ENCODE results near the gene GABBR2.

Gene GABBR2

DNA sequence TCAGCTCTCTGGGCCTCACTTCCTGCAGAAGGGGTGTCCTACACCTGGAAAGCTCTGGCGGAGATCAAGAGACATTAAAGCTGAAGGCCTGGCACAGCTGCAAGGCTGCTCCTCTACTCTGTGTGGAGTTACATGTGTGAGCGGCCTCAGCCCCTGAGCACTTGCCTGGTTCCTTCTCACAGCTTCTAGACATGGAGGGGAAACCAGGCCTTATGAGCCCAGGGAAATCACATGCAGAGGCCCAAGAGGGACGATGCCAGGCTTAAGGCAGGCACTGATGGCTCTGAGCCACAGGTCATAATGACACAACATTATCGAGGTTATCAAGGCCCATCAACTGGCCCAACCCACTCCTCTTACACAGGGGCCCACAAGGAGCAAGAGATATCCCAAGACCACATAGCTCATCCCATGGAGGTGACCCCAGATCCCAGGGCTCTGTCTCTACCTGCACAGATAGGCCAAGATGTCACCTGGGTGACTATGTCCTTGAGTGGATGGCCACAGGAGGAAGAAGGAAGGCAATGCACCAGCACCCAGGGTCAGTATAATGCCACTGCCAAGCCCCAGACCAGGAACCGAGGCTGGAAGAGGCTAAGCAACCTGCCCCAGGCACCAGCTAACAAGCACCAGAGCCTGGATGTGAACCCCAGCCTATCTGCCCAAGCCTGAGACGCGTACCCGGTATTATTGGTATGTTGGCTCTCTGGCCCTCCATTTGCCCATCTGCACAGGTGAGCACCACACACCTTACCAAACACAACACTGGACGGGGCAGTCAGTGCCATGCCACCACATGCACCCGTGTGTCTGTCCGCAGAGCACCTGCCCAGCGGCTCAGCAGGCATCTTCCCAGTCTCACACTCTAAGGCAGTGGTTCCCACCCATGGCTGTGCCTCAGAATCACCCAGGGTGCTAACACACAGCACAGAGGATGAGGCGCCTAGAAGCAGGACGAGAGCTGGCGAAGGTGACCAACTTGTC, 143.3 kb downstream of the GABBR2 start:
- DNase-seq: no peak

DNA sequence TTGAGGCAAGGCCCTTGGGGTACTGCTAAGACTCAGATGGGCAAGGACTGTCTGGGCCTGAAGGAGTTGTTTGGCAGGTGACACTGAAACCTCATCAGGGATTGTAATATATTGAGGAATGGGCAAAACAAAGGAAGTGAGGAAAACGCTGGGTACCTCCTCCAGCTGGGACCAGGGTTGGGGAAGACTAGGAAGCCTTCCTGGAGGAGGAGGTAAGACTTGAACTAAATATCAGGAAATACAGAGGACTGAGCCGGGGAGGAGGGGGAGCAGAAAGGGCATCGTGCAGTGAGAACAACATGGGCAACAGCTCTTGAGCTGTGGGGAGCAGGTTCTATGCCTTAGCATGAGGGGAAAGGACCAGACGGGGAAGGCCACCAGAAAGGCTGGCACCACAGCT, 144.0 kb downstream of the GABBR2 start:
- no peak for DNase-seq

DNA sequence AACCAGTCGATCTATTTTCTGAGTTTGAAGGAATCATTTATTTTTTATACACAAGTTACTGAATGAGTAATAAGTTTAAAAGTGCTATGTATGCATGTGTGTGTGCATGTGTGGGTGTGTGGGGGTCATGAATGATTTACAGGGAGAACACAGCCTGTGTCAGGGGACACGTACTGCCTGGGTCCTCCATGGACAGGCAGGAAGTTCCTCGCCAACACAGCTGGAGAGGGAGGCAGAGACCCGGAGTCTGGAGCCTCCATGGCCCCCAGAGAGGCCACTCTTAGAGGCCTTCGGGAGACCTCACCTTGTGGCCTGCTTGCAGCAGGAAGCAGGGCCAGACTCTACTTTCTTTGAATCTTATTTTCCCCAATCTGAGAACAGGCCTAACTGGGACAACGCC, 144.7 kb downstream of the GABBR2 start:
- no peak for DNase-seq

- no peak for DNase-seq
Observed at GRCh38 chr9:98563212-98563907, 145.4 kb downstream of the GABBR2 start.

GRCh38 chr9:98559561-98559960, 149.2 kb downstream of the GABBR2 start:
- DNase-seq: no peak

DNA sequence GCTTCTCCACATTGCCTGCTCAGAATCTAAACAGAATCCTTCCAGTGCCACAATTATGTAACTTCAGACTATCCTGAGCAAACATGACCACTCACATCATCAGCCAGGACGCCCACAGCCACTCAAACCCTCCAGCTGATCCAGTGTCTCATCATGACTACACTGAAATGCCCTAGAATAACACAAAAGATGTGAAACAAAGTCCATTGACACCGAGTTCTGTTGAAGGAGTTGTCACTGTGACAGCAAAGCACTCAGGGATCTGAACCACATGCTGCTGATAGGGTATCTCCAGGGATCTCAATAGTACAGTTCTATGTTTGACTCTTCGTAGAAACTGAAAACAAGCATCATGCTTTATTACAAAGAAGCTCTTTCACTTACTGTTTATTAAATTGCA, 150.2 kb downstream of the GABBR2 start:
- DNase-seq: no peak

- no peak for DNase-seq
Observed at GRCh38 chr9:98556511-98556910, 152.2 kb downstream of the GABBR2 start.

- DNase-seq: no peak
Observed at GRCh38 chr9:98555651-98556465, 152.9 kb downstream of the GABBR2 start.

GRCh38 chr9:98554752-98555151, 154.0 kb downstream of the GABBR2 start:
- no peak for DNase-seq

- no peak for DNase-seq
Observed at GRCh38 chr9:98552331-98552730, 156.4 kb downstream of the GABBR2 start.

DNA sequence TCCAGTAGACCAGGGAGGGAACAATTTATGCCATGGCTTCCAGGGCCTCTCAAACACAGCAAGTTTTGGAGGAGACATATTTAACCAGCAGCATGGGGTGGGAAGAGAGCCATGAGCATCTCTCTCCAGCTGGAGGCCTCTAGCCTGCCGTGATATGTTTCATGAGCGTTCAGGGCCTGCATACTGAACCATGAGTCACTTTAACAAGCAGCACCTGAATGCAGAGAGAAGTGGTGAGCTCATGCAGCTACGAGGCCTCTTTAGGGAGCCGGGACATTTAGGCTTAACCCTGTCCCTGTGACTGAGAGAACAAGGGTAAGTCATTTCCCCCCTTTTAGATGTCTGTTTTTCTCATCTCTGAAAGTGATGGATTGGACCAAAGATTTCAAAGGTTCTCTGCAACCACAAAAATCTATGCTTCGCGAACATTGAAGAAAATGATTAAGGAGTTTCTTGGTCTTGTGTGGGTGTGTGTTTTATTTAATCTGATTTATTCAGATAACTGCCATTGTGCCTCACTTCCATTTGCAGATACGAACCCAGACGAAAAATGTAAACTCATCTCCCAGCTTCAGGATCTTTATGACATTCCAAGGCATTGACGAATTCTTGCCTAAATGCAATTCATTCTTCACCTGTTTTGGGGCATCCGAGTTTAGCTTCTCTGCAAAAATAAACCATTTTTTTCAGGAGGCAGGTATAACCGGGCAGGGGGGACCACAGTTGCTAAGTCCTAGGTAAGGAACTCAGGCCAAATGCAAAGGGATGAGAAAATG, 157.0 kb downstream of the GABBR2 start:
- DNase-seq: no peak

GRCh38 chr9:98550206-98550820, 158.4 kb downstream of the GABBR2 start:
- no peak for DNase-seq

GRCh38 chr9:98549401-98549800, 159.3 kb downstream of the GABBR2 start:
- no peak for DNase-seq

- no peak for DNase-seq
Observed at GRCh38 chr9:98547606-98548005, 161.1 kb downstream of the GABBR2 start.

- no peak for DNase-seq
Observed at GRCh38 chr9:98545021-98545420, 163.7 kb downstream of the GABBR2 start.

DNA sequence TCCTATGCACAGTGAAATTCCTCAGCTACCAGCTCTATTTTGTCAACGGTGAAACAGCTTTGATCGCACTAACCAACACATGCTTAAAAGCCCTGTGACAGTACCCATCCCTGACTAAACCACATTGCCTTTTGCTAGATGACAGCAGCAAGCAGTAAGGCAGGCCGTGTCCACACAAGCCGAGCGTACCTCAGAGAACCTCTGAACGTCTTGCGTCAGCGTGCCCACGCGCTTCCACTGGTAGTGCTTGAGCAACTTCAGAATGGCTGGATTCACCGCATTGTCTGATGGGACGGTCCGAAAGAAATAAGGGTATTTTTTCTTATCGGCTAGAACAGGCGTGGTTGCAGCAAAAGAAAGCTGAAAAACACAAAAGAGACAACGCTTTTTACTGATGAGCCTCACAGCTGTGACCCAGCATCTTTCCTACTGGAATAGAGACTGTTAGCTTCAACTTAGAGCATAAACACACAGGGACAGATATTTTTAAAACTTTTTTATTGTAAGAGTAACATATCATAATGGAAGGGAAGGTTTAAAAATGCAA, 167.0 kb downstream of the GABBR2 start:
- no peak for DNase-seq

DNA sequence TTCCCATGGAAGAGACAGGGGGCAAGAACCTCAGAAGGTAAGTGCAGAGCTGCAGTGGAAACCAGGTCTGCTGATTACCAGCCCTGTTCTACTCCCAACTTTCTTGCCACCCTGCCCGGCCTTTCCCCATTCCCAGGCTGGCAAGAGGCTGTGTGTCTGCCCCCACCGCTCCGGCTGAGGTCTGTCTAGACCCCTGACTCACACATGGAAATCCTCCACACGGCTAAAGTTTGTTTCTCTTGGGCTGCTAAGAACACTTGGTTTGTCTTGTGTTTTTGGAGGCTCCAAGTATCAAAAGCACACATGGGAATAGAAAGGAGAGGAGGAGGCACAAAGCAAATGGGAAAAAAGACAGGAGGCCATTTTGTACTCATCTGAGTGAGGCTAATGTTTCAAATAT, 168.3 kb downstream of the GABBR2 start:
- no peak for DNase-seq

- DNase-seq: no peak
Observed at GRCh38 chr9:98539954-98540353, 168.8 kb downstream of the GABBR2 start.

DNA sequence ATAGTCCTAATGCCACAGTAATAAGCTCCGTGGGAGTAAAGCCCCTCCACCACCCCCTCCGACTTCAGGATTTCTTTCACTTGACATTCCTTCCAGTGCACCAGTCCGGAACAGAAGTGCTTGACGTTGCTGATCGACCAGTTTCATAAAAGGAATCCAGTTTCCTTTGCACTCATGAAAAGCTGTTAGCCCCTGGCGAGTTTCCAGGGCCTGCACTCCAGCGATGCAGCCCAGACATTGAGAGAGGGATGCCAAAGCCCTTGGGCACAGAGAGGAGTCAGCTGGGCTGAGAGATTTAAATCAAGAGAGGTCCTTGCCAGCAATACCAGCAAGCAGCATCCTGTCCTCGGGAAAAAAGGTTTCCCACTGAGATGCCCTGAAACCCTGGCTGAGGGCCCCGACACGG, 170.1 kb downstream of the GABBR2 start:
- DNase-seq: no peak

DNA sequence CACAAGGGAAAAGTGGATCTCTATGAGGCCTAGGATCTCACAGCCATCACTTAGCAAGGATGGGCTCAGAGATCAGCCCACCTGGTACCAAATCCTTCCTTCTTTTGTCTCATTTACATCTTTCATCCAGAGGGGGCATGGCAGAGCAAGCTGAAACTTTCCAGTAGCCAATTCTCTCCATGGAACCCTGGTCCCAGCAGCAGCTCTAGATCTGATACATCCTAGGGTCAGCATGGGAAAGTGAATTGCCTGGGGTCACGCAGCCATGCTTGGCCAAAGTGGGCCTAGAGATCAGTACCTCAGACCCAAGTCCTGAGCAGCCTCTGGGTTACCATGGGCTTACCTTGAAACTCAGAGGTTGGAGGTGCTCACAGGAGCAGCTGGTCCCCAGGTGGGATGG, 170.5 kb downstream of the GABBR2 start:
- DNase-seq: no peak

- DNase-seq: no peak
Observed at GRCh38 chr9:98536542-98537173, 172.1 kb downstream of the GABBR2 start.
